Medulla oblongata (tissue), 1 donor: Measurements from ENCODE around the gene REPS2.

ENCODE experiments used
- DNase-seq: peaks from one replicate; pipeline ENCODE4 v3.0.0-alpha.2; 2015; ENCODE audit errors: extremely low spot score

Gene REPS2

DNA sequence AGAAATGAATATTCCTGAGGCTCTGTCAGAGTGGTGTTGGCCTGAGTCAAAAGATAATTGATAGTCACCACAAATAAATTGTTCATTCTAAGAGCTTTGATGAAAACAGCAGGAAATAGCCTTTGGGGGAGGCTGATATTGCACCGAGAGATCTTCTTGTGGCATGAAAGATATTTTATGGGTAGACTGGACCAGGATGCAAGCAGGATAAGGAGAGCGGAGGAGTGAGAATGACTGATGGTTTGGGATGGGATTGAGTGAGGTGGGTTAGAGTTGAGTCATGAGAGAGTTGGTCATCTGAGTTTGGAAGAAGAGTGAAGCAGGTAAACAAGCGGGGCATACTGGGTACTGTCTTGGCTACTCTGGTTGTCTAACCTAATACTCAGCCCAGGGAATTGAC, 88.7 kb downstream of the REPS2 start:
- DNase-seq = no peak

DNA sequence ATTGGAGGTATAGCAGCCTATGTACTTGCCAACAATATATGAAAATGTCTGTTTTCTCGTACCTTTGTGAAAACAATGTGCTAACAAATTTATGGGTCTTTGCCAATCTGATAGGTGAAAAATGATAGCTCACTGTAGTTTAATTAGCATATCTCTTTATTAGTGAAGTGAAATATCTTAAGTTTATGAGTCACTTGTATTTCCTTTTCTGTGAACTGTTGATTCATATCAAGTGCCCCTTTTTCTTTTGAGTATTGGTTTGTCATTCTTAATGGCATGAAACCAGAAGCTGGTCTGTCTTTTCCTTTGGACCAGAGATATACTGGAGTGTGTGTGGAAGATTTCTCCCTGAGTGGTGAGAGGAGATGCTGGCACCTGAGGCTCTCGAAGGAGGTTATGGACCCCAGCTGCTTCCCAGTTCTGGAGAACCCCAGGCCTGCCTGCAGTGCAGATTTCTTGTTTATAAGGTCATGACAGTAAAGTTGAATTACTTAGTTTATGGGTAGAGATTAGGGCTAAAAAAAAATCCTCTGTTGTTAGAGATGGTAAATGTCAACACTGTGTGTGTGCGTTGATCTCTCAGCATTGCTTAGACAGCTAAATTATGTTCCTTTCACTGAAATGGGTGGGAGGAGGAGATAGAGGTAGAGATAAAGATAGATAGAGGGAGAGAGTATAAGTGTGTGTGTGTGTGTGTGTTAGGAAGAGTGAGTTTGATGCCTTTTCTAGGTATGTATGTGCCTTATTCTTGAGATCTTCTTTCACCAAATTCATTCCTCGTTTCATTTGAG, 89.9 kb downstream of the REPS2 start:
- no peak for DNase-seq

DNA sequence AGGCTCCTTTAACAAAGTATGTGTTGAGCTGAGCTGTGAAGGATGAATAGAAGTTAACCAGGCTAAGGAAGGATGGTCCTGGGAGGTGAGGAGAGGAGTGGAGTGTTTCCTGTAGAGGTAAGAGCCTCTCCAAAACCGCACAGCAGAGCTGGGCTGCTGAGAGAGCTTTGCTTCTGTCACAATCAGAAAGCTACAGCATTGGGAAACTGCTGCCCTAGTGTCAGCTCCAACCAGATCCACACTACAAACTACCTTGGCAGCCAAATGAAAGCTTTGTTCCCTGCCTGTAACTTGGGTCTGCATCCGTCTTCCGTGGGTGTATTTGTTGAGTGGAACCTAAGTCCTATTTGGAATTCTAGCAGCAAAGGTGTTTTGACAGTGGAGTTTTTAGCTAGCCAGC, 91.8 kb downstream of the REPS2 start:
- DNase-seq = no peak

DNA sequence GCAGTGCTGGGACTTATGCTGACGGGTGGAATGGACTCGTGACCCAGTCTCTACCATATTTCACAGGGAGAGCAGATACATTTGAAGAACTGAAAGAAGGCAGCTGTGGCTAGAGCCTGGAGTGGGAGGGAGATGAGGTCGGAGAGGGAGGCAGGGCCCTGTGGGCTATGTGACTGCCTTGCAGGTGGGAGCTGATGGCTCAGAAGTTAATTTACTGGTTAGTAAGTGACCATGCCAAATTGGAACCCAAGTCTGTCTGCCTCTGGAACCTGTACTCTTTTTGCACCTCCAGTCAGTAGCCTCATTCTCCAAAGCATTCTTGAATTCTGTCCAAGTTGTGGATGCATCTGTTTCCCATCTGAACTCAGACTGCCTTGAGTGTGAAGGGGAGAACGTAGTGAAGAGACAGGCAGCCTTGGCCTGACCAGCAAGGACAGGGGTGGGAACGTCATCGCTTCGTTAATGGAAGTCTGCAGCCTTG, 92.3 kb downstream of the REPS2 start:
- DNase-seq = peak; percentile 65

DNA sequence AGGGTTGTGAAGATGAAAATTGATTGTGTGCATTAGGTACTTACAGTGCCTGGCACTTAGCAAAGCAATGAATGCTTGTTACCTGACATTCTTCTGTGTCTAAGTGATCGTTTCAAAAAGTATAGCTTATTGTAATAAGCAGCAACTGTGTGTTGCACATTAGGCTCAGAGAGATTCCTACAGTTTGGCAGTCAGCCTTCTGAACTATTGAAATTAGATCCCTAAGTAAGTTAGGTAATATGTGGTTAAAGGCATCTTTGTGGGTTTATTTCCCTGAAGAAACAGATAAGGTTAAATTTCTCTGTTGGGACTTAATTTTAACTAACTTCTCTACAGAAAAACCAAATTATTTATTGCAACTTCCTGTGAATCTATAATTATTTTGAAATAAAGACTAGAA, 93.4 kb downstream of the REPS2 start:
- DNase-seq = no peak

DNA sequence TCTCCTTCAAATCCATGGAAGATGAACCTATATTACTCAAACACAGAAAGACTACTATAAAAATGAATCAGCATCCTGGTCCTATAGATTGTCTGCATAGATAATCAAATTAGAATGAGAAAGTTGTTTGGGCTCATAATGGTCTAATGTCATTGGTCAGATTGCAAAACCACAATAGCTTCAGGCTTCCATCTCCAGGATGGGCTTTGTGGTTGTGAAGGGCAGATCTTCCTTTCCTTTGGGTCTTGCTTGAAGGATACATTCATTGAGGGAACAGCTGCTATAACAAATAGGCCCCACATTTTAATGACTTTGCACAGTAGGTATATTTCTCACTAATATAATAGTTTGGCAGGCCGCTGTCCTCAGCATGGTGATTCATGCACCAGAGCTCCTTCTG, 94.3 kb downstream of the REPS2 start:
- DNase-seq = no peak

DNA sequence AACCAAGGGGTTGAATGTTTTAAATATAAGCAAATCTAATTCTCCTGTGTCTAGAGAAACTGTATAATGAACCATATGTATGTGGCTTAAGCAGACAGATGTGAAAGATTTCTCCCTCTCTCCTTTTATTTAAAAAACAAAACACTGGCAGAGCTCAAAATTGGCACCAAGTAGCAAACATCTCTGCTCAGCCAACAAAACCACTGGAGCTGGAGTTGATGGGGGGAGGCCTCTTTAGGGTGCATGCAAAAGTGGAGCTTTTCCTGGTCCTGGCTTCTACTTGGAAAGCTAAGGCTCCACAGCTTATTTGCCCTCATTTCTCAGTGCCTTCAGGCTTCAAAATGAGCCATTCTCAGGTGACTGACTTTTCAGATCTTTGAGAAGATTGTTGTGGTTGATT, 95.6 kb downstream of the REPS2 start:
- DNase-seq = no peak

DNA sequence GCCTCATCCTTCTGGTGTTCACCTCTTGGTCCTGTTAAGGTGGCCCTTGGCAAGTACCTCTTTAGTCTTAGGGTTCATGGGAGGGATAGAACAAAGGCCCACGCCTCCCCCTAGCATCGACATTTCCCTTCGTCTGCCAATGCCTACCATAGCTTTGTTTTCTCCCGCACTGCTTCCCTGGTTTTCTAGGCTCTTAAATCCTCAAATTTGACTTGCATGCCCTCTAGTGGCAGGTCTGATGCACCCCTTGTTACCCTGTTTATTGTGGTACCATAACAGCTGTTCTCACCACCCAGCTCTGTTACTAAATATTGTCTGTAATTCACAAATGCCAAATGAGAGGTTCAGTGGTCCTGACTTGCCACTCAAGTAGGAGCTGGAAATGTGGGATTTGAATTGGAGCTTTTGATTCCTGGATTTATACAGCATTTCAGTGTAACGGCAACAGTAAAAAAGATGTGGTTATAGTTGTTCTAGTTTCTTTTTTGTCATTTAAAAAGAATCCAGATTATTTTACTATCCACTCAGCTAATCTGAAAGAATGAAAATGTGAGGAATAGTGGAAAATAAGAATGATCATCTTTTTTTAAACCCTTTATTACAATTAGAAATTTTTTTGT, 100.1 kb downstream of the REPS2 start:
- DNase-seq = peak; percentile 79

DNA sequence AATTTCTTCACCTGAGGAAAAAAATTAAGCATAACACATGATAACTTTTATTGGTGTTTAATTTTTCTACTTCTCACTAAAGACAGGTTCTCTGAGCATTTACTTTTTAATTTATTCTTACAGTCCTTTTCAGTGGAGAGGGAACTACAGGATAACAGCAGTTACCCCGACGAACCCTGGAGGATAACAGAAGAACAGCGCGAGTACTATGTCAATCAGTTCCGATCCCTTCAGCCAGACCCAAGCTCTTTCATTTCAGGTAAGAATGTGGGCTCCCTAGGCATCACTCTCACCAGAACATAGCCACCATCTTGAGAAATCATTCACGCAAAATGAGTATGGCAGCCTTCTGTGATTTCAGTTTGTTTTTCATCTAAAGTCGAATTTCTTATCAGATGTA, 100.8 kb downstream of the REPS2 start:
- no peak for DNase-seq

DNA sequence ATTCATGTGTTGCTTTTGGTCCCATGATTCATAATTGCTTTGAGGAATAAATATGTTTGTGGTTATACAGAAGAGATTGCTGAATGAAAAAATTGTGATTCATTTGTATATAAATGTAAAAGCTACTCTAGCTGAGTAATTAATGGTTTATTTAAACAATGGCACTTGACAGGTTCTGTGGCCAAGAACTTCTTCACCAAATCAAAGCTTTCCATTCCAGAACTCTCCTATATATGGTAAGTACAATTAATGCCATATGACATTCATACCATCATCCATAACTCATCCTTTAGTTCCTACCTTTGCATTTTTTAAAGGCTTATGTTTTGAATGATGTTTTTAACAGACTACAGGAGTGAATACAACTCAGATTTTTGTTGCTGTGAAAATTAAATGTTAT, 105.8 kb downstream of the REPS2 start:
- no peak for DNase-seq

DNA sequence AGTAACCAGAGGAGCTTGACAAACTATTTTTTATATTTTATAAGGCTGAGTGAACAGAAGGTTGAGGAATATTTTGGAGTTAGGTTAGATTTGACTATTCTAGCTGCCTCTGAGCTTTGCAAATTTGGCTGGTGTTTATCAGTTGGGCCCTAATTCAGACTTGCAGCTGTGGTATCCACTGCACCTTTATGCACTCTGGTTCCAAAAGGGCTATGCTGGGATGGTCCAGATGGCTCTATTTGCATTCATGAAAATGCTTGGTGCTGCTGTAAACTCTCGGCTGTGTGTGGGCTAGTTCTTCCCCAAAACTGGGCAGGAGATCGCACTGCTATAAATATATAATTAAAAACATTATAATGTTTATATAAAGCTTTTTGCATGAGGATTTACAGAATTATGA, 106.3 kb downstream of the REPS2 start:
- no peak for DNase-seq

DNA sequence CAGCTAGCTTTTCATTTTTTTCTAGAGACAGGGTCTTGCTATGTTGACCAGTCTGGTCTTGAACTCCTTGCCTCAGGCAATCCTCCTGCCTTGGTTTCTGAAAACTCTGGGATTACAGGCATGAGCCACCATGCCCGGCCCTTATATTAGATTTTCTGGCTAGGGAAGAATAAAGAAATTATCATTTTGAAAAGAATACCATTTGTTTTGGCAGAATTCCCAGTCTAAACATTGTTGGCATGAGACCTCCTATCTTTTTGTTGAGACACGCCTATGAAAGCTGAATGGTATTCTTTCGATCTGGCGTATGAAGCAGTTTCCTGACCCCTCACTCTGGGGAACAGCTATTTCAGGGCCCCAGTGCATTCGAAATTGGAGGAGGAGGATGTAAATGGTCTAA, 107.0 kb downstream of the REPS2 start:
- no peak for DNase-seq

DNA sequence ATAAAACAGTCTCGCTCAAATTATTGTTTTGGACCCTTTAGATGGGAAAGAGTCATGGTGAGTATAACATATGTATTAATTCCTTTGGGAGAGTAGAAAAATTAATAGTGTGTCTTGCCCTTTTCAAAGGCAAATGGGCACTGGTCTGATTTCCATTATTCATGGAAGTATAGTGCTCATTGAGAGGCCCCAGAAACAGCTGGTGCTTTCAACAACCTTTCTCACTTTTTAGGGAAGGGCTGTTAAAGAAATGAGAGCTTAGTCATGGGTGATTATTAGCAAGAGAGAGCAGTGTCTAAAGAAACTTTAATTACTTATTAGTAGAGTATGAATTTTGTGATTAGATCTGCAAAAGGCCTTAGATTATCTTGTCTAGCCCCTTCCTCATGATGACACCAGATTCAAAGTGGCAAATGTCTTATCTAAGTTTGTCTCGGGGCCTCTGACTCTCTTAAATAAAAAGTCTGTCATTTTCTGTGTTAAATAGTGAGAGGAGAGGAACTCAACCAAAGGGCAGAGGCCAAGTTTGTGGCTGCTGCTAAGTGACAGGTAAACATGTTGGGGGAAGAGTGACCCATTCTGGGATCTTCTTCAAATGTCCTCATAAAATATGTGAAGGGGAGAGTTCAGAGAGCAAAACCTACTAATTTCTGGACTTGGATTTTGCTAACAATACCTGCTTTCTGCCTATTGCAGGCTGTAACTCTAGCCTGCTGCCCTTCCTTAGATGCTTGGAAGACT, 110.6 kb downstream of the REPS2 start:
- DNase-seq = no peak

DNA sequence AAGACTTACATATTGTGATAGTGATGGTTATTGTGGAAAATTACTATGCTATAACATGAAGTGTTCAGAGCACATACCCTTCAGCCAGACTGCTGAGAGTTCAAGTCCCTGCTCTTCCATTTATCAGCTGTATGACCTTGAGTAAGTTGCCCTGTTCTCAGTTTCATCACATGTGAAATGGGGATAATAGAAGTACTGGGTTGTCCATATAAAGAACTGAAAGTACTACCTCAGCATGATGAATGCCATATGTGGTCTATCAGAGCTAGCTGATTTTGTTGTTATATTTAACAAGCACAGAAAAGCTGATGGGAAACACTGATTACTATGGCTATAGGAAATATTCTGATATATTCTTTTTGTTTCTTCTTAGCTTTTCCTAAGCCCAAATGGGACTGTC, 115.6 kb downstream of the REPS2 start:
- DNase-seq = no peak

DNA sequence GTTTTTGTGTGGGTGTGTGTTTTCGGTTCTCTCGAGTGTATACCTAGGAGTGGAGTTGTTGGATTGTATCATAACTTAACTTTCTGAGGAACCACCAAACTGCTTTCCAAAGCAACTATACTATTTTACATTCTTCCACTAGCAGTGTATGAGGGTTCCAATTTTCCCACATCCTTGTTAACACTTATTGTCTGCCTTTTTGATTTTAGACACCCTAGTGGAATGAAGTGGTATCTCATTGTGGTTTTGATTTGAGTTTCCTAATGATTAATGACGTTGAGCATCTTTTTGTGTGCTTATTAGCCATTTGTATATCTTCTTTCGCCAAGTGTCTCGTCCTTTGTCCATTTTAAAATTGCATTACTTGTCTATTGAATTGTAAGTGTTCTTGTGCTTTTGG, 118.6 kb downstream of the REPS2 start:
- DNase-seq = no peak

DNA sequence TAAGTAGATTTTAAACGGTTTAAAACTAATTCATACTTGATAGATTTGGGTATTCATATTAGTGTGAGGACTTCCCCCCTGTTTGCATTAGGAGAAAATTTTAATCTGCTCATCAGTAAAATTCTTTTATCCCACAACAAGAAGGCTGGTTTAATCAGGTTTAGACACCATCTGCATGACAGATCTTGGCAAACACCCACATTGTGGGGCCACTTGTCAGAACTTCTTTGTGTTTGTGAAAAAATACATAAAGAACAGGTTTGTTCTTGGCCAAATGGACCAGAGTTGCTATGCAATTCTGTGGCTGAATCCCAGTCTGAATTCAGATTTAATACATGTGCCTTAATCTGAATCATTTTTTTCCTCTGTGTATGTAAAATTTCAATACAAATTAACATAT, 121.1 kb downstream of the REPS2 start:
- peak; percentile 45 for DNase-seq

DNA sequence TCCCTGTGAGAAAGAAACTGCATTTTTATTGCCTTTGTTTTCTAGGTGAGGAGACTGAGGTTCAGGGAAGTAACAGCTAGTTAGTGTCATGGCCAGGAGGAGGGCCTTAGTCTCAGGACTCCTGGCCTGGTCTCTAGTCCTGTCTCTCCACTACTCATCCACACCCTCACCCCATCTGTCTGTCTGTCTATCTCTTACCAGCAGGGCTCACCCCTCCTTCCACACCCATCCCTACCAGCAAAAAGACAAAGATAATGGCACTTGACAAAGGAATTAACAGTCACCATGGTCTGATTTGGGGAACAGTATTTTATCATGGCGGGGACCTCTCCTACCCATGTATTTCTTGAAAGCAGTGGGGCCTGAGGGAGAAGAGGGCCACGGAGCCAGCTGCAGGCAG, 125.8 kb downstream of the REPS2 start:
- no peak for DNase-seq

DNA sequence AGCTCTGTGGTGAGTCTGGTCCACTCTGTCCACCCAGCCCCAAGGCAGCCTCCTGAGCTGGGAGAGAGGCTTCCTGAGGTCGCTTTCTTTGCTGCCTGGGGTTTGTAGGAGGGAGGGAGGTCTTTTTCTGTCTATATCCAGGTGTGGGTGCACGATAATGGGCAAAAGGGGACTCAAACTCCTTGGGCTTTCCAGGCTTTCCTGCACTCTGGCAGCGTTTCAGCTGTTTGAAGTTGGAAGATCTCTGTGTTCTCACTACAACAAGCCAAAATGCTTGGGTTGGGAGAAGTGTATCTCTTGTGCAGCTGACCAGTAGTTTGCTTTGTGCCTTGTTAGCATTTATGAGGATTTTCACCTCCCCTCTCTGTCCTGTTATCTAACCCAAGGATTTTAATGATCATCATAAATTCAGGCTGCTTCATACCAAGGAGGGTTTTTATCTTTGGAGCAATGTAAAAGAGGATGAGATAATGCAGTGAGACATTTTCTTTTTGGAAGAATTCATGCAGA, 126.3 kb downstream of the REPS2 start:
- no peak for DNase-seq

DNA sequence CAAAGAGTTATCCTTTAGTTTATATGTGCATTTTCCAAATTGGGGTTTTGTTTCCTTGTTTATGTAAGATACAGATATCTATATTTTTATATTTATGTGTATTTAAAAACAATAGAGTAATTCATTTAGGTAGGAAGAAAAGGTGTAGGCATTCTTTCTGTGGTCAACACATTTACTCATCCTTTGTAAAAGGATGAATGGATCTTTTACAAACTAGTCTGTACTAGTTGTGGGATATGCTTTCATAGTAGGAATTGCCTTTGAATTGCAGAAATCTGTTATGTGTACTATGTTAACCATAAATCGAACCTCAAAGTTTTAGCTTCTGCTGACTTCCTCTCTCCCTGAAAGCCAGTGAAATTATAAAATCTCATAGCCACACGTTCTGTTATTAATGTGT, 128.5 kb downstream of the REPS2 start:
- no peak for DNase-seq

DNA sequence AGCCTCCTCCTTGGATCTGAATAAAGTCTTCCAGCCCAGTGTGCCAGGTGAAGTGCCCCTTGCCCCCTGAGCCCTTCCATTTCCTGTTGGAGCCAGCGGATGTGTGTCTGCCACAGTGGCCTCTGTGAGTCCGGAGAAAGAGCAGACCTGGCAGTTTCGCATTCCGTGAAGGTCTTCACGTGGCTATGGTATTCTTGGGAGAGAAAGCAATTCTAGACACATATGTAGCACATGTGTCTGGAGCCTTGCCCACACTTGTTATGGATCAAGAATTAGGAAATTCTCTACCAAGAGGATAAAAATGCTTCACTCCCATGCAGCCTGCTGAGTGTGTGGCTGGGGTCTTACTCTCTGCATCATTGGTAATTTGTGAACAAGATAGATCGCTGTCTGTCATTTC, 130.9 kb downstream of the REPS2 start:
- no peak for DNase-seq

DNA sequence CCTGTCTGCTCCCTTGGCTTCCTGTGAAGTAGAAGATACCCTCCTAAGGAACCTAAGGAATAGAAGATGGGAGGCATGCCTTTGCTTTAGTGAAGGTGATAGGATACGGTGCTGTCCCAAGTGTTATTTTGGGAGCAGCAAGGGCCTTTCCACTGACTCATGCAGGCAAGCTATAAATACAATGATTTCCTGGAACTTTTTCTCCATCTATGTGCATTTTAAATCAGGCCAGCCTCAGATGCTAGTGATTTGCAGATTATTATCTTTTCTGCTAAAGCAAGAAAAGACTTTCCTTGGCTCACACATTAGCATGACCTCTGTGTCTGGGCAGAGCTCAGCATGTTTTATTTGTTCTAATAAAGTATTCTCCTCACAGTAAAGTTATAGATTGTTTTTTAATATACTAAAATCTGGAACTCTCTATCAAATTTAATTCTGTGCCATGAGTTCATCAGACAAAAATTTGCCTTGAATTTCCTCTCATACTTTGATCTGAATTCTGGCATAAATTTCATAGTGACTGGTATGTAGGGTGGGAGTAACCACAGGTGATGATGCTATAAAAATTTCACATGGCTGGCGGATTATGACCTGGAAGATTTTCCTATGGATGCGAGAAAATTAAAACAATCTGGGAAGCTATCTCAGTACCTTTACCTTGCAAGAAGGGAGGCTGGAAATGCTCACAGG, 131.7 kb downstream of the REPS2 start:
- no peak for DNase-seq

DNA sequence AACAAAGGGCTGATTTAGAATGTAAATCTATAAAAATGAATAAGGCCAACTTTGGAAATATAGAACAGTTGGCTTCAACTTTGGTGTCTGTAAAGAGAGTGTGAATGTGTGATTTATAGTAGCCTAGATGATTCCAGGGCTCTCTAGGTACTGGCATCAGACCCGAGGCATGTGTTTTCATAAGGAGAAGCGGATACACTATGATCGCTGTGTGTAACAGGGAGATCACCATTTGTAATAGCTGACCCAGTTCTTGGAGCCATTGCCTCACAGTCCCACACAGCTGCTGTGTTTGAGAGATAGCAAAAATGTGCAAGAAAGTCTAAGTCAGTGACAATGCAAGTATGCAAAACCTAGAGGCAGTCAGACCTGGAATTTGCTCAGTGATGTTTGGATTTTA, 135.1 kb downstream of the REPS2 start:
- DNase-seq = peak; percentile 4
